Stomach smooth muscle (tissue), 2 donors: ENCODE results near the gene PIK3R6.

Experiments
- H3K27ac ChIP-seq: one replicate; pipeline ENCODE4 v1.7.0; 2013; ENCODE audit warnings: mild to moderate bottlenecking, low read length, inconsistent platforms
- H3K27me3 ChIP-seq, 2 donors: one replicate each; pipeline ENCODE4 v1.7.0; 2013; ENCODE audit warnings: low read length in 2 of 2; ENCODE audit not compliant: insufficient read depth in 2 of 2, control insufficient read depth in 1 of 2
- H3K36me3 ChIP-seq, 2 donors: one replicate each; pipeline ENCODE4 v1.7.0; 2013; ENCODE audit warnings: low read length in 2 of 2; ENCODE audit not compliant: control insufficient read depth in 2 of 2, insufficient read depth in 2 of 2
- H3K4me1 ChIP-seq: one replicate; pipeline ENCODE4 v1.7.0; 2013; ENCODE audit warnings: low read length; ENCODE audit not compliant: control insufficient read depth, insufficient read depth
- H3K4me3 ChIP-seq, 2 donors: one replicate each; pipeline ENCODE4 v1.7.0; 2013; ENCODE audit warnings: low read length in 2 of 2
- H3K9ac ChIP-seq, 2 donors: one replicate each; pipeline ENCODE4 v1.7.0; 2013; ENCODE audit warnings: low read length in 2 of 2, mild to moderate bottlenecking in 1 of 2
- H3K9me3 ChIP-seq, 2 donors: one replicate each; pipeline ENCODE4 v1.7.0; 2013; ENCODE audit warnings: low read length in 2 of 2; ENCODE audit not compliant: control insufficient read depth in 2 of 2
- donor health status: healthy.
- donor health status: Pancreatic carcinoma.

The PIK3R6 gene

GRCh38 chr17:8835631-8836364 lies 31.7 kb downstream of the PIK3R6 start:
- Histone ChIP-seq H3K9me3 (peaks cover 0 to 7% of the 10 kb centered on the region in 2 donors), H3K36me3 (no peaks in the 10 kb centered on the region), H3K27ac (no peak overlapping the region), H3K27me3 (peaks cover 25 to 29% of the 10 kb centered on the region in 2 donors), H3K4me1 (no peaks in the 10 kb centered on the region), H3K9ac (no peak overlapping the region), H3K4me3 (no peak overlapping the region)

GRCh38 chr17:8835106-8835505 lies 32.4 kb downstream of the PIK3R6 start:
- Histone ChIP-seq H3K27ac (no peak overlapping the region), H3K36me3 (no peaks in the 10 kb centered on the region), H3K27me3 (peaks cover 25 to 29% of the 10 kb centered on the region in 2 donors), H3K4me1 (no peaks in the 10 kb centered on the region), H3K9ac (no peak overlapping the region), H3K4me3 (no peak overlapping the region), H3K9me3 (peaks cover 0 to 7% of the 10 kb centered on the region in 2 donors)

GRCh38 chr17:8832711-8833352 lies 34.6 kb downstream of the PIK3R6 start:
- Histone ChIP-seq H3K9me3 (peaks cover 0 to 7% of the 10 kb centered on the region in 2 donors), H3K9ac (no peak overlapping the region), H3K4me3 (no peak overlapping the region), H3K4me1 (no peaks in the 10 kb centered on the region), H3K36me3 (no peaks in the 10 kb centered on the region), H3K27ac (no peak overlapping the region), H3K27me3 (peaks cover 25 to 36% of the 10 kb centered on the region in 2 donors)

DNA sequence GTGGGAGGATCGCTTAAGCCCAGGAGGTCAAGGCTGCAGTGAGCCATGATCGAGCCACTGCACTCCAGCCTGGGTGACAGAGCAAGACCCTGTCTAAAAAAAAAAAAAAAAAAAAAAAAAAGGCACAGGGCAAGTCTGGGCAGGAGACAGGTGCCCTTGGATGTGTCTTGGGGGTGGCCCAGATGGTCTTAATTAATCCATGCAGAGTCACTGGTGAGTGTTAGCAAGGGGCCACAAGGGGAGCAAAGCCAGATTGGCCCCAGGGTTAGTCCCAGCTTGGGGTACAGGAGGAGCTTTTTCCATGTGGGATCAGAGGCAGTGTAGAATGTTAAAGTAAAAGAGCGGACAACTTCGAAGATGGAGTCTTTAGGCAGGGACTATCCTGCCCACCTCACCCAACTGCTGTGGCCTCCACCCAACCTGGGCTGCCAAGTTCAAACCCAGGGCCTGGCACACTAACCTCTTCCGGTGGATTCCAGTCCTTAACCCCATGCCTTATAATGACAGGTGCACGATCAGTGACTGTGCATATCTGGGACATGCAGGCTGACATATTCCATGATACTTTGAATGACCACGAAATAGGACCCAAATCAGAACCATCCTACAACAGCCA lies 36.1 kb downstream of the PIK3R6 start:
- Histone ChIP-seq H3K4me1 (no peaks in the 10 kb centered on the region), H3K27me3 (peaks cover 15 to 29% of the 10 kb centered on the region in 2 donors)

DNA sequence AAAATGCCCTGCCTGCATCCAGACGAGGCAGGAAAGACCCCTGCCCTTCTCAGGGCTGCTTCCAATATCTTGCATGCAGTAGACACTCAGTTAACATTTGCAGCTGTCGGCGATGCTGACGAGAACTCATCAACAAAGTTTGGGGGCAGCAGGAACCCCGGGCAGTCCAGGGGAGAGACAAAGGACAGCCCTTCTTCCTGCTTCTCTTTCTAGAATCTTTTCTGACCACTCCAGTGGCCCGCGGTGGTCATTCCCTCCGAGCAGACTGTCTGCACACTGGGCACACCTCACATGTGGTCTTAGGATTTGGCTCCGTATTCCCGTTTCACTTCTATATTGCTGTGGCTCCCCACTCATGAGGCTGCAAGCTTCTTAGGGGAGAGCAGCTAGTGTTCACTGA lies 37.3 kb downstream of the PIK3R6 start:
- Histone ChIP-seq H3K4me3 (no peak overlapping the region), H3K36me3 (no peaks in the 10 kb centered on the region), H3K27me3 (peaks cover 9 to 23% of the 10 kb centered on the region in 2 donors), H3K27ac (no peak overlapping the region), H3K9me3 (no peaks in the 10 kb centered on the region), H3K4me1 (no peaks in the 10 kb centered on the region), H3K9ac (no peak overlapping the region)

More for the DNA sequence above, 36.1 kb downstream of the PIK3R6 start:
- Histone ChIP-seq H3K4me3 (no peak overlapping the region), H3K36me3 (no peaks in the 10 kb centered on the region), H3K9me3 (peaks cover 0 to 7% of the 10 kb centered on the region in 2 donors), H3K27ac (no peak overlapping the region), H3K9ac (no peak overlapping the region)

GRCh38 chr17:8829036-8829941 lies 38.2 kb downstream of the PIK3R6 start:
- H3K27me3 ChIP-seq = peaks cover 9 to 23% of the 10 kb centered on the region in 2 donors
- no peaks in the 10 kb centered on the region for H3K36me3 ChIP-seq
- no peaks in the 10 kb centered on the region for H3K4me1 ChIP-seq
- no peak overlapping the region for H3K9ac ChIP-seq
- no peak overlapping the region for H3K4me3 ChIP-seq
- no peak overlapping the region for H3K27ac ChIP-seq
- peaks cover 0 to 3% of the 10 kb centered on the region in 2 donors for H3K9me3 ChIP-seq

DNA sequence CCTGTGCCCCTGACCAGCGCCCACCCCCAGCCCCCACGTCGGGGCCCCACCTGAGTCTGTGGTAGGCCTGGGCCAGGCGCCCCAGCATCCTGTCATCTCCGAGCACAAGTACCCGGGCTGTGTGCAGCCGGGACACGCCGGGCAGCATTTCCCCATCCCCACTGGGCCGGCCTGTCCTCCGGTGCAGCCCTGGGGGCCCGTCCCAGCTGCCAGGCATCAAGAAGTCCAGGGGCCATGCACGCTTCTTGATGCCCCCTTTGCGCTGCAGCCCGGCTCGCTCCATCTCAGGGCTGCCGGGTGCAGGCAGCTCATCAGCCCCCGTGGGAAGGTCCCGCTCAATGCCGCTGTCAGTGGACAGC lies 39.0 kb downstream of the PIK3R6 start:
- H3K4me3 ChIP-seq = no peak overlapping the region
- no peak overlapping the region for H3K27ac ChIP-seq
- peaks cover 0 to 3% of the 10 kb centered on the region in 2 donors for H3K9me3 ChIP-seq
- H3K4me1 ChIP-seq = no peaks in the 10 kb centered on the region
- no peak overlapping the region for H3K9ac ChIP-seq
- peaks cover 9 to 23% of the 10 kb centered on the region in 2 donors for H3K27me3 ChIP-seq
- H3K36me3 ChIP-seq = no peaks in the 10 kb centered on the region

DNA sequence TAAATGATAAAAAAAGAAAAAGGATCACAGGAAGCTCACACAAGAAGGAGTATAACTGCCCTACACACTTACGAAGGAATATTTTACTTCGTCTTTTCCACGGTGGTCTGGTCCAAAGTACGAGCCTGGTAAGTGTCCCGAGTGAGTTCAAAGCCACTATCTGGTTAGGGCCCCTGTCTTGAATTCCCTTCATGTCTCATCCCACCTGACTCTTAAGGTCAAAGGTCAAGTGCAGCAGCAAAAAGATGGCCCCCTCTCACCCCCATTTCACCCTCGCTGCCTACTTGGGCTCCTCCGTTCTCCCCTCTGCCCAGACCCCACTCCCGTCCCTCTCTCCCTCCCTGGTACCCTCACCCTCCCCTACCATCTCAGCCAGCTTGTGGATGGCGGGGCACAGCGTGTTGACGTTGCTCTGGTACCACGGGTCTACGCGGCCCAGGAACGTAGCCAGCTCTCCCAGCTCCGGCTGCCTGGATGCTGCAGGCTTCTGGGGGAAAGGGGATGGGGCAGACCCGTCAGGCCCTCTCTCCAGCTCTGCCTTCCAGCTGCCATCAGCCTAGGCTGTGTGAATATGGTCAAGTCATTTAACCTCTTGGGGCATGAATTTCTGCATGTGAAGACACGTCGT lies 40.6 kb downstream of the PIK3R6 start:
- Histone ChIP-seq H3K9me3 (peaks cover 2 to 3% of the 10 kb centered on the region in 2 donors), H3K27ac (no peak overlapping the region), H3K9ac (no peak overlapping the region), H3K4me1 (no peaks in the 10 kb centered on the region), H3K4me3 (no peak overlapping the region), H3K36me3 (no peaks in the 10 kb centered on the region), H3K27me3 (peaks cover 0 to 29% of the 10 kb centered on the region in 2 donors)

- Histone ChIP-seq H3K36me3 (no peaks in the 10 kb centered on the region), H3K27me3 (peaks cover 0 to 24% of the 10 kb centered on the region in 2 donors), H3K9me3 (peaks cover 2 to 3% of the 10 kb centered on the region in 2 donors), H3K9ac (no peak overlapping the region), H3K4me3 (no peak overlapping the region), H3K27ac (no peak overlapping the region), H3K4me1 (no peaks in the 10 kb centered on the region)
Measured at GRCh38 chr17:8825802-8826201, 41.7 kb downstream of the PIK3R6 start.

- H3K4me3 ChIP-seq = no peak overlapping the region
- H3K9me3 ChIP-seq = peaks cover 2 to 3% of the 10 kb centered on the region in 2 donors
- H3K9ac ChIP-seq = no peak overlapping the region
- peaks cover 0 to 20% of the 10 kb centered on the region in 2 donors for H3K27me3 ChIP-seq
- H3K4me1 ChIP-seq = no peaks in the 10 kb centered on the region
- H3K36me3 ChIP-seq = no peaks in the 10 kb centered on the region
- no peak overlapping the region for H3K27ac ChIP-seq
Measured at GRCh38 chr17:8823279-8823678, 44.2 kb downstream of the PIK3R6 start.
